Neural progenitor cell (in vitro differentiated cells): Measurements from ENCODE around the gene RGS8.

Experiments
- EZH2phosphoT487 ChIP-seq: fragments of 200-600 bp; sonication (generic); IDR thresholded peaks from 2 replicates; pipeline ENCODE4 v1.6.1; 2017; ENCODE audit warnings: antibody characterized with exemption
- TF ChIP-seq, protein P1 (sequence below): fragments of 200-600 bp; sonication (generic); IDR thresholded peaks from 2 replicates; pipeline ENCODE4 v1.5.1; 2017; ENCODE audit warnings: antibody characterized with exemption, mild to moderate bottlenecking

DNA sequence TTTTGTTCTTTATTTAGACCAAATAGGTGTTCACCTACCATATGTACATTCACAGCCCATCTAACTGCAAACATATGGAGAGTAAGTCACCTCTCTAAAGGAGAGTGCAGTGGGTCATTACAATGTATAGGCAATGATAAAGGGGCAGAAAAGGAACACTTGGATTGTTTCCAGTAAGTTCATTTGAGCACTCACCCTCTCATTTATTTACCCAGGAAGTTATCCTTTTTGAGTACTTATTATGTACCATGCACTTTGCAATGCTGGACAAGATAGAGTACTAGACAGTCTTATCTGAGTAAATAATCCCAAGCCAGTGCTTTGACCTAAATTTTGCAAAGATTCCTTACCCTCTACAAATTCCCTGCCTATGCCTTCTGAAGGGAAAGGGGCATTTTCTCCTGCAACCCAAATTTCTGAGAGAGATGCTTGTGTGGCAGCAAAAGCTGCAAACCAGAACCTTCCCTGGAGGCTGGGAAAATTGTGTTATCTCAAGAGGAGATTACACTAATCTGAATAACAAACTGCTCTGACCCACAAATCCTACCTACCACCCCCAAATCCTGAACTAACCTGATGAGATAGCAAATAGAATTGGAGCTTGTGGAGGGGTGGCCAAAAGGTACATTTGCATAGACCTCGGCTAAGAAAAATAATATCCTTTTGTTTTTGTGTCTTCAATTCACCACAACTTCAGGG is 18.6 kb upstream of the RGS8 start:
- TF ChIP-seq, protein P1, sequence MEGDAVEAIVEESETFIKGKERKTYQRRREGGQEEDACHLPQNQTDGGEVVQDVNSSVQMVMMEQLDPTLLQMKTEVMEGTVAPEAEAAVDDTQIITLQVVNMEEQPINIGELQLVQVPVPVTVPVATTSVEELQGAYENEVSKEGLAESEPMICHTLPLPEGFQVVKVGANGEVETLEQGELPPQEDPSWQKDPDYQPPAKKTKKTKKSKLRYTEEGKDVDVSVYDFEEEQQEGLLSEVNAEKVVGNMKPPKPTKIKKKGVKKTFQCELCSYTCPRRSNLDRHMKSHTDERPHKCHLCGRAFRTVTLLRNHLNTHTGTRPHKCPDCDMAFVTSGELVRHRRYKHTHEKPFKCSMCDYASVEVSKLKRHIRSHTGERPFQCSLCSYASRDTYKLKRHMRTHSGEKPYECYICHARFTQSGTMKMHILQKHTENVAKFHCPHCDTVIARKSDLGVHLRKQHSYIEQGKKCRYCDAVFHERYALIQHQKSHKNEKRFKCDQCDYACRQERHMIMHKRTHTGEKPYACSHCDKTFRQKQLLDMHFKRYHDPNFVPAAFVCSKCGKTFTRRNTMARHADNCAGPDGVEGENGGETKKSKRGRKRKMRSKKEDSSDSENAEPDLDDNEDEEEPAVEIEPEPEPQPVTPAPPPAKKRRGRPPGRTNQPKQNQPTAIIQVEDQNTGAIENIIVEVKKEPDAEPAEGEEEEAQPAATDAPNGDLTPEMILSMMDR = no peak
- TF ChIP-seq EZH2phosphoT487 = no peak
